ENCODE measurements around the gene TMCC2. TPM values are rescaled to one million over a fixed set of nuclear protein-coding genes. Genes with fewer than 3 reads are reported as not detected.

TMCC2 gene
- total RNA-seq, 1 donor from 2014 or later, result 6.8 TPM

DNA sequence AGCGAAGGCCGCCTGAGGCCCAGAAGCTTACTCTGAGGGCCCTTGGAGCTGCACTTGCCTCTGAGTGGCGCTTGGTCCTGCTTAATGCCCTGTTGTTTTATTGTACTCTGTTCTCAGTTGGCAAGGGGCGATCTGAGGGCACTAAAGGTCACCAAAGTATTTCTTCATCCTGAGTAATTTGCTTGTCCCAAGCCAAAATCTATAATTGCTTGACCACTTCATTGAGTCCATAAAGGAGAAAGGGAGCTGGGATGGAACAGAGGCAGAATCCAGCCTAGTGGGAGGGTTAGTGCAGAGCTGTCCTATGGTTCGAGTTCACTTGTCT, 94.2 kb downstream of the TMCC2 start:
- H3K4me3 Mint-ChIP-seq, result peak overlapping the region; percentile 93
- H3K4me1 Mint-ChIP-seq, result peaks cover 51% of the 10 kb centered on the region
- peaks cover 2% of the 10 kb centered on the region for H3K27me3 Mint-ChIP-seq (ENCODE audit: low read depth)
- peak overlapping the region; percentile 34 for H3K27ac Mint-ChIP-seq
- no peak for DNase-seq (ENCODE audit: low spot score in 2 of 2, unreplicated experiment in 2 of 2)
- H3K36me3 Mint-ChIP-seq, result no peaks in the 10 kb centered on the region
- TF ChIP-seq, protein P1, sequence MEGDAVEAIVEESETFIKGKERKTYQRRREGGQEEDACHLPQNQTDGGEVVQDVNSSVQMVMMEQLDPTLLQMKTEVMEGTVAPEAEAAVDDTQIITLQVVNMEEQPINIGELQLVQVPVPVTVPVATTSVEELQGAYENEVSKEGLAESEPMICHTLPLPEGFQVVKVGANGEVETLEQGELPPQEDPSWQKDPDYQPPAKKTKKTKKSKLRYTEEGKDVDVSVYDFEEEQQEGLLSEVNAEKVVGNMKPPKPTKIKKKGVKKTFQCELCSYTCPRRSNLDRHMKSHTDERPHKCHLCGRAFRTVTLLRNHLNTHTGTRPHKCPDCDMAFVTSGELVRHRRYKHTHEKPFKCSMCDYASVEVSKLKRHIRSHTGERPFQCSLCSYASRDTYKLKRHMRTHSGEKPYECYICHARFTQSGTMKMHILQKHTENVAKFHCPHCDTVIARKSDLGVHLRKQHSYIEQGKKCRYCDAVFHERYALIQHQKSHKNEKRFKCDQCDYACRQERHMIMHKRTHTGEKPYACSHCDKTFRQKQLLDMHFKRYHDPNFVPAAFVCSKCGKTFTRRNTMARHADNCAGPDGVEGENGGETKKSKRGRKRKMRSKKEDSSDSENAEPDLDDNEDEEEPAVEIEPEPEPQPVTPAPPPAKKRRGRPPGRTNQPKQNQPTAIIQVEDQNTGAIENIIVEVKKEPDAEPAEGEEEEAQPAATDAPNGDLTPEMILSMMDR (IDR thresholded peaks at IDR 0.05; ENCODE audit: unreplicated experiment), result no peak
- no peaks in the 10 kb centered on the region for H3K9me3 Mint-ChIP-seq

Other genes starting within 250 kb of the TMCC2 start
- 0.11 to 0.38 TPM (median 0.29 TPM) in 3 replicates for gene CNTN2, start 184.7 kb upstream of the TMCC2 start, total RNA-seq
- gene TMEM81, start 143.5 kb upstream of the TMCC2 start, total RNA-seq, result 3.3 to 4.6 TPM (median 4.4 TPM) in 3 replicates
- 15.7 to 15.9 TPM (median 15.7 TPM) in 3 replicates for gene RBBP5, start 106.0 kb upstream of the TMCC2 start, total RNA-seq
- gene DSTYK, start 16.2 kb upstream of the TMCC2 start, total RNA-seq, result 18.3 to 19.5 TPM (median 18.3 TPM) in 3 replicates
- 5.7 to 6.2 TPM (median 5.8 TPM) in 3 replicates for gene NUAK2, start 93.8 kb downstream of the TMCC2 start, total RNA-seq
- gene KLHDC8A, start 129.0 kb downstream of the TMCC2 start, total RNA-seq, result 0.51 to 1.2 TPM (median 0.79 TPM) in 3 replicates
- 1.3 to 1.9 TPM (median 1.6 TPM) in 3 replicates for gene LEMD1, start 194.1 kb downstream of the TMCC2 start, total RNA-seq
- 0.66 to 0.74 TPM (median 0.72 TPM) in 3 replicates for gene BLACAT1, start 228.1 kb downstream of the TMCC2 start, total RNA-seq